Uterus (tissue), 2 donors: ENCODE results near the gene RAD51B.

Source experiments
- POLR2A ChIP-seq, 2 donors: fragments of 450-650 bp; IDR thresholded peaks; one replicate each; pipeline ENCODE4 v1.6.1; 2016; ENCODE audit warnings: antibody characterized with exemption in 2 of 2, mild to moderate bottlenecking in 1 of 2, moderate library complexity in 1 of 2
- TF ChIP-seq, protein P1 (sequence below), 4 experiments: fragments of 200-600 bp in 2 of 4; fragments of 450-650 bp in 2 of 4; sonication (generic) in 2 of 4; IDR thresholded peaks; one replicate each; pipeline ENCODE4 v1.5.1; 2016 to 2019; ENCODE audit warnings: antibody characterized with exemption in 4 of 4, mild to moderate bottlenecking in 2 of 4, moderate library complexity in 1 of 4

DNA sequence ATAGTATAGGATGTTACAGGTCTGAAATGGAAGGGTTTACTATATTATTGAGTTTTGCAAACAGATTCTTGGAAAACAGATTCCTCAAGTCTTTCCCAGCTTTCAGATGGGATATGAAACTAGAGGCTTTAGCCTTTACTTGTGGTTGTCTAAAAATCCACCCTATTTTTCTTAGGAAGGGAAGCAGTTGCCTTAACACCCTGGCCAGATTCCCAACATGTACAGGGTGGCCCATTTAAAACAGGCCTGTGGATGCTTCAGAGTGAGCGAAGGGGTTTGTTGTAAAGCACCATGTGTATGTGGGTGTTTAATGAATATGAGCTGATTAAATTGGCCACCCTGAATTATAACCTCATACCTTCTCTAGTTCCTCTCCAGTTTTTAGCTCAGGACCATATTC is 557.4 kb downstream of the RAD51B start:
- no peak for TF ChIP-seq POLR2A (IDR thresholded peaks at IDR 0.05)
- TF ChIP-seq, protein P1, sequence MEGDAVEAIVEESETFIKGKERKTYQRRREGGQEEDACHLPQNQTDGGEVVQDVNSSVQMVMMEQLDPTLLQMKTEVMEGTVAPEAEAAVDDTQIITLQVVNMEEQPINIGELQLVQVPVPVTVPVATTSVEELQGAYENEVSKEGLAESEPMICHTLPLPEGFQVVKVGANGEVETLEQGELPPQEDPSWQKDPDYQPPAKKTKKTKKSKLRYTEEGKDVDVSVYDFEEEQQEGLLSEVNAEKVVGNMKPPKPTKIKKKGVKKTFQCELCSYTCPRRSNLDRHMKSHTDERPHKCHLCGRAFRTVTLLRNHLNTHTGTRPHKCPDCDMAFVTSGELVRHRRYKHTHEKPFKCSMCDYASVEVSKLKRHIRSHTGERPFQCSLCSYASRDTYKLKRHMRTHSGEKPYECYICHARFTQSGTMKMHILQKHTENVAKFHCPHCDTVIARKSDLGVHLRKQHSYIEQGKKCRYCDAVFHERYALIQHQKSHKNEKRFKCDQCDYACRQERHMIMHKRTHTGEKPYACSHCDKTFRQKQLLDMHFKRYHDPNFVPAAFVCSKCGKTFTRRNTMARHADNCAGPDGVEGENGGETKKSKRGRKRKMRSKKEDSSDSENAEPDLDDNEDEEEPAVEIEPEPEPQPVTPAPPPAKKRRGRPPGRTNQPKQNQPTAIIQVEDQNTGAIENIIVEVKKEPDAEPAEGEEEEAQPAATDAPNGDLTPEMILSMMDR (IDR thresholded peaks at IDR 0.05): no peak
